K562 (cell line): Measurements from ENCODE around the gene CPED1. TPM values are rescaled to one million over a fixed set of nuclear protein-coding genes. Genes with fewer than 3 reads are reported as not detected.

Experiments used
- ATAC-seq: fragments of 200-7000 bp; cut with Tn5 transposase; 3 replicates; pipeline ENCODE4 v1.9.1; 2020; ENCODE audit warnings: moderate library complexity
- BruUV-seq: library from RNA; stranded (reverse); fragments of 400-500 nt; replicated peaks from 2 replicates; lab custom pipeline; 2021; lab: Mats Ljungman, UMichigan
- CTCF ChIA-PET: fragments of 300-600 bp; formaldehyde crosslinking; extraction: SDS; loops from one replicate; lab custom pipeline; 2021; ENCODE audit warnings: low intra/inter-chr PET ratio; lab: Yijun Ruan, JAX
- POLR2A ChIA-PET: fragments of 300-600, 350-650 bp; sonication (Branson Sonifier 250); formaldehyde crosslinking; extraction: SDS; loops from one replicate; lab custom pipeline; 2021; ENCODE audit warnings: antibody characterized with exemption, inconsistent platforms; lab: Yijun Ruan, JAX
- DNase-seq, 4 experiments: peaks; one replicate each; pipeline versions ENCODE4 v3.0.0 to v3.0.0-alpha.2; 2011 to 2018; ENCODE audit warnings: low spot score in 3 of 4, mixed read lengths in 3 of 4; ENCODE audit errors: extremely low read depth in 1 of 4
- FAIRE-seq: peaks from 2 replicates; lab custom pipeline; 2011; peaks lifted over from hg19 to GRCh38; lab: Jason Lieb, UNC
- H2AFZ ChIP-seq: 2 replicates; pipeline ENCODE4 v1.6.0; 2011; ENCODE audit warnings: low read depth, low read length, control low read depth, inconsistent platforms
- H3K27ac ChIP-seq: fragments of 200-600 bp; 3 replicates; pipeline ENCODE4 v1.8.0; 2011; ENCODE audit warnings: low read depth, mild to moderate bottlenecking, control low read depth, inconsistent platforms, low read length, moderate library complexity, mixed read lengths; ENCODE audit errors: extremely low read depth
- H3K27me3 ChIP-seq, 2 experiments: fragments of 300-600 bp in 1 of 2; 2 replicates in 1 of 2; 3 replicates in 1 of 2; pipeline versions ENCODE4 v1.6.0 to v1.8.0; 2011; ENCODE audit warnings: inconsistent platforms in 2 of 2, low read length in 2 of 2, mild to moderate bottlenecking in 1 of 2, mixed read lengths in 1 of 2, moderate library complexity in 1 of 2; ENCODE audit not compliant: control insufficient read depth in 2 of 2, insufficient read depth in 2 of 2
- H3K36me3 ChIP-seq: fragments of 300-600 bp; 3 replicates; pipeline ENCODE4 v1.8.0; 2011; ENCODE audit warnings: mild to moderate bottlenecking, low read length, inconsistent platforms; ENCODE audit not compliant: control insufficient read depth, insufficient read depth
- H3K4me1 ChIP-seq, 2 experiments: fragments of 200-600 bp in 1 of 2; replicated peaks in 1 of 2; 2 replicates in 1 of 2; 3 replicates in 1 of 2; pipeline versions ENCODE4 v1.5.1 to v1.8.0; 2011; ENCODE audit warnings: inconsistent platforms in 2 of 2, low read length in 2 of 2, mild to moderate bottlenecking in 1 of 2, mixed read lengths in 1 of 2, moderate library complexity in 1 of 2; ENCODE audit not compliant: control insufficient read depth in 2 of 2, insufficient read depth in 2 of 2
- H3K4me2 ChIP-seq: 2 replicates; pipeline ENCODE4 v1.6.1; 2011; ENCODE audit warnings: low read length, control low read depth, inconsistent platforms, mixed read lengths; ENCODE audit not compliant: insufficient read depth
- H3K4me3 ChIP-seq: fragments of 200-600 bp; sonication (generic), shearing (Covaris generic); 2 replicates; pipeline ENCODE4 v1.5.1; 2016; ENCODE audit warnings: control low read depth, inconsistent platforms
- H3K79me2 ChIP-seq: fragments of 200-600 bp; 3 replicates; pipeline ENCODE4 v1.8.0; 2011; ENCODE audit warnings: low read length, inconsistent platforms; ENCODE audit not compliant: control insufficient read depth, insufficient read depth
- H3K9ac ChIP-seq, 2 experiments: 2 replicates each; pipeline versions ENCODE4 v1.6.0 to v1.6.1; 2011; ENCODE audit warnings: low read depth in 2 of 2, low read length in 2 of 2, control low read depth in 1 of 2, inconsistent platforms in 1 of 2, mild to moderate bottlenecking in 1 of 2, mixed read lengths in 1 of 2; ENCODE audit not compliant: insufficient read depth in 1 of 2
- H3K9me1 ChIP-seq: one replicate; pipeline ENCODE4 v1.6.0; 2011; ENCODE audit warnings: inconsistent platforms, mild to moderate bottlenecking, low read length, moderate library complexity; ENCODE audit not compliant: control insufficient read depth, insufficient read depth
- H3K9me3 ChIP-seq: replicated peaks from 2 replicates; pipeline ENCODE4 v1.5.1; 2011; ENCODE audit warnings: low read depth, low read length, inconsistent platforms; ENCODE audit not compliant: control insufficient read depth, insufficient read depth
- H4K20me1 ChIP-seq: replicated peaks from 2 replicates; pipeline ENCODE4 v1.6.1; 2011; ENCODE audit warnings: low read length, inconsistent platforms, mixed read lengths; ENCODE audit not compliant: control insufficient read depth, insufficient read depth
- AFF1 ChIP-seq, 2 experiments: fragments of 450-650 bp; IDR thresholded peaks; 2 replicates each; pipeline ENCODE4 v1.6.1; 2018; ENCODE audit warnings: mild to moderate bottlenecking in 2 of 2, low read depth in 1 of 2; ENCODE audit not compliant: partially characterized antibody in 2 of 2
- CREB5 ChIP-seq: fragments of 250-450 bp; sonication (Bioruptor Pico); IDR thresholded peaks from 2 replicates; pipeline ENCODE4 v1.5.0; 2020; ENCODE audit warnings: mild to moderate bottlenecking
- E2F1 ChIP-seq: sonication (generic); formaldehyde crosslinking; IDR thresholded peaks from 2 replicates; pipeline ENCODE4 v1.8.1; 2023; ENCODE audit warnings: mild to moderate bottlenecking, missing genetic modification reagents, moderate library complexity
- ESRRB ChIP-seq: fragments of 250-450 bp; sonication (Bioruptor Pico); IDR thresholded peaks from 2 replicates; pipeline ENCODE4 v1.5.0; 2020; ENCODE audit warnings: mild to moderate bottlenecking, moderate library complexity, borderline replicate concordance
- FOS ChIP-seq: IDR thresholded peaks from 3 replicates; pipeline ENCODE4 v1.6.1; 2011; ENCODE audit not compliant: insufficient read length; ENCODE audit errors: extremely low read depth
- FOXP1 ChIP-seq: sonication (generic); formaldehyde crosslinking; IDR thresholded peaks from 2 replicates; pipeline ENCODE4 v1.8.0; 2022; ENCODE audit warnings: mild to moderate bottlenecking, missing genetic modification reagents
- MBD2 ChIP-seq: sonication (generic); IDR thresholded peaks from 2 replicates; pipeline ENCODE4 v1.6.1; 2016; ENCODE audit warnings: low read depth, borderline replicate concordance
- NCOA2 ChIP-seq, 2 experiments: fragments of 450-650 bp; IDR thresholded peaks; 2 replicates each; pipeline ENCODE4 v1.6.1; 2018; ENCODE audit warnings: mild to moderate bottlenecking in 2 of 2, moderate library complexity in 1 of 2; ENCODE audit not compliant: partially characterized antibody in 2 of 2
- POLR2G ChIP-seq: fragments of 200-400 bp; formaldehyde crosslinking; IDR thresholded peaks from 2 replicates; pipeline ENCODE4 v1.6.1; 2017; ENCODE audit warnings: low read depth, mild to moderate bottlenecking, antibody characterized with exemption, low read length, moderate library complexity
- RAD21 ChIP-seq, 2 experiments: fragments of 250-450 bp in 1 of 2; fragments of 450-650 bp in 1 of 2; sonication (Bioruptor Pico) in 1 of 2; formaldehyde crosslinking in 1 of 2; IDR thresholded peaks in 1 of 2; conservative IDR thresholded peaks in 1 of 2; 2 replicates each; pipeline versions ENCODE4 v1.4.0 to v1.8.0; 2020 to 2022; ENCODE audit warnings: mild to moderate bottlenecking in 2 of 2, moderate library complexity in 1 of 2
- TCF7 ChIP-seq: sonication (generic); IDR thresholded peaks from 2 replicates; pipeline ENCODE4 v1.6.1; 2016; ENCODE audit warnings: antibody characterized with exemption, borderline replicate concordance
- USF1 ChIP-seq: sonication (generic); formaldehyde crosslinking; IDR thresholded peaks from 2 replicates; pipeline ENCODE4 v1.9.0; 2022; ENCODE audit warnings: mild to moderate bottlenecking, missing genetic modification reagents
- ZNF253 ChIP-seq: fragments of 250-450 bp; sonication (Bioruptor Pico); conservative IDR thresholded peaks from 2 replicates; pipeline ENCODE4 v1.6.1; 2021; ENCODE audit warnings: mild to moderate bottlenecking
- WGBS: fragments of 100-300 bp; shearing (Covaris generic); methylation state at CpG from one replicate; pipeline ENCODE4 v1.1.6; 2016; ENCODE audit warnings: low coverage, mixed read lengths; ENCODE audit not compliant: insufficient coverage; ENCODE audit errors: missing lambda C conversion rate; 5-methylcytosine and 5-hydroxymethylcytosine counted together
- in situ Hi-C: fragments of 300-500 bp; cut with MboI; formaldehyde crosslinking; loops from 4 replicates; pipeline ENCODE4 v1.15.0; 2018; ENCODE audit warnings: inconsistent platforms, mixed read lengths
- intact Hi-C: fragments of 100-400 bp; cut with micrococcal nuclease; formaldehyde crosslinking; loops from 2 replicates; pipeline ENCODE4 v1.14.2; 2022
- polyA plus RNA-seq, 8 experiments: library from polyadenylated mRNA; depleted of rRNA in 4 of 8; stranded (reverse) in 5 of 8; unstranded in 3 of 8; fragments of >200 nt; fragmentation: Nextera tagmentation in 2 of 8; fragmentation: Illumina TruSeq in 1 of 8; extraction: Ambion mirVana in 2 of 8; extraction: Trizol in 1 of 8; gene quantifications; 2 replicates each; pipeline versions ENCODE4 v1.2.1 to v1.2.3, GENCODE V29; 2011 to 2014; ENCODE audit warnings: inconsistent platforms in 1 of 8, missing spikeins in 1 of 8
- total RNA-seq, 7 experiments: library from RNA; depleted of rRNA in 6 of 7; stranded (reverse); fragments of >200 nt in 6 of 7; fragmentation: Illumina TruSeq in 2 of 7; extraction: Trizol in 2 of 7; gene quantifications; 2 replicates each; pipeline versions ENCODE4 v1.2.1 to v1.2.3, GENCODE V29; 2011 to 2021; ENCODE audit warnings: low replicate concordance in 1 of 7

CPED1 gene
- total and polyA plus RNA-seq, 9 of the 15 experiments (the other 6 are each of a cell fraction or from before 2014, with no cell fraction given), result 195 to 393 (median 290) TPM

- no peaks in the 10 kb centered on the region for H3K79me2 ChIP-seq
- H3K4me1 ChIP-seq, result peaks cover 0 to 12% of the 10 kb centered on the region in 2 experiments; a peak in 2 of 5 replicates
- FAIRE-seq (no peak), DNase-seq (no peak), ATAC-seq (no peak)
- no peak overlapping the region for H3K4me3 ChIP-seq
- no peak overlapping the region for H3K9ac ChIP-seq
- no TSS peak for BruUV-seq
- CTCF ChIA-PET, result no interaction called here
- H3K4me2 ChIP-seq, result no peak overlapping the region
- no peaks in the 10 kb centered on the region for H4K20me1 ChIP-seq
- no peak overlapping the region for H2AFZ ChIP-seq
- in situ Hi-C loops (no loop called here), intact Hi-C loops (no loop called here)
- no peaks in the 10 kb centered on the region for H3K27me3 ChIP-seq
- H3K9me1 ChIP-seq, result no peaks in the 10 kb centered on the region
- H3K27ac ChIP-seq, result no peak overlapping the region
- peaks cover 100% of the 10 kb centered on the region for H3K36me3 ChIP-seq
- 97% methylated on average over 3 of the region's 3 CpGs for WGBS
- peaks cover 16% of the 10 kb centered on the region for H3K9me3 ChIP-seq
- POLR2A ChIA-PET, result no interaction called here
- TF ChIP-seq TCF7 (no peak), AFF1 (IDR thresholded peaks at IDR 0.05; ENCODE audit: low read depth in 1 of 2, partially characterized antibody in 2 of 2) (no peak), E2F1 (CRISPR knock-in tag) (no peak), ZNF253 (no peak), MBD2 (no peak), USF1 (no peak), POLR2G (no peak), FOS (no peak), CREB5 (CRISPR knock-in tag) (no peak), NCOA2 (IDR thresholded peaks at IDR 0.05; ENCODE audit: partially characterized antibody in 2 of 2) (no peak), ESRRB (no peak), RAD21 (CRISPR knock-in tag; conservative IDR thresholded peaks at IDR 0.05 in 1 of 2, IDR thresholded peaks at IDR 0.05 in 1 of 2) (no peak), FOXP1 (CRISPR knock-in tag) (no peak)
Observed at GRCh38 chr7:121282129-121282528, 293.6 kb downstream of the CPED1 start.
